Measurements from ENCODE around the gene ITGB1.

ITGB1 gene

DNA sequence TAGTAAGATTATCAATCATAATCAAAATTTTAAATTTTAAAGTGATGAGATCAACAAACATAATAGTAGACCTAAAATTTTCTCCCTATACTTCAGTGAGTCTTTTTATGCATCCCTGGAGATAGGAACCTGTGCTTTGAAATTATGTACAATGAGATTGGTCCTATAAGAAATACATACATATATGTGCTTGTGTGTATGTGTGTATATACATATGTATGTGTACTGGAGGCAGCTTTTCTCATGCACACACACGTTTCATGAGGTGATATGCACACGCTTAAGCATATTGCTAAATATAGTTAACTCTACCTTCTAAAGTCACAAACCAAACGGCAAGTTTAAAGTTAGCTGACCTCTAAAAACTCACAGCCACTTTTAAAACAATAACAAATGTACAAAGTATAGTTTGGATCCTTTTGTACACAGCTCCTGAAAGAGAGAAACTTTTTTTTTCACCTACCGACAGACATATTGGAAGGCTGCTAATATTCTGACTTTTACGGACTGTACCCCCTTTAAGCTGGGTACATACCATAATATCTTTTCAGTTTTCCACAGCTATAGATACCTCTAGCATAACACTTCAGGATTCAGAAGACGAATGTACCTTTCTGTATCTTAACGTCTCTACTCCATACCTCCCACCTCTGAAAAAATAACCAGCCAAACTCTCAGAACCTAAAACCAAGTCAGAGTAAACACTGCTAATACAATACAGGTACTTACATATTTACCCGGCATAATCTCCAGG lies 3.3 kb downstream of the ITGB1 start:
- no peak for DNase-seq

DNA sequence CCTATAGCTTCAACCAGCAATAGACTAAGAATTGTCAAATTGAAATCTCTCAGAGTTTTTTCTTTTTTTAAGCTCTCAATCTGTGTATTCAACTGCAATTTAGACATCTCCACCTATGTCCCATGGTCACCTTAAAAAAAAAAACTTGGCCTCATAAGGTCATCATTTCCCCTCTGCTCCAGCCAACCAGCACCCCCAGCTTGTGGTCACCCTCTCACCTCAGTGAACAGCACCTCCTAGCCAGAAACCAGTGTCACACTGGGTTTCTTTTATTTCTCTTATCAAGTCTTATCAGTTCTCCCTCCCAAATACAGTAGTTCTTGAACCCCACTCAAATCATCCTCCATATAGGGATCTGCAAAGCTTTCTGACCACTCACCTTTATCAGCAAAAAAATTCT lies 4.0 kb downstream of the ITGB1 start:
- no peak for DNase-seq

DNA sequence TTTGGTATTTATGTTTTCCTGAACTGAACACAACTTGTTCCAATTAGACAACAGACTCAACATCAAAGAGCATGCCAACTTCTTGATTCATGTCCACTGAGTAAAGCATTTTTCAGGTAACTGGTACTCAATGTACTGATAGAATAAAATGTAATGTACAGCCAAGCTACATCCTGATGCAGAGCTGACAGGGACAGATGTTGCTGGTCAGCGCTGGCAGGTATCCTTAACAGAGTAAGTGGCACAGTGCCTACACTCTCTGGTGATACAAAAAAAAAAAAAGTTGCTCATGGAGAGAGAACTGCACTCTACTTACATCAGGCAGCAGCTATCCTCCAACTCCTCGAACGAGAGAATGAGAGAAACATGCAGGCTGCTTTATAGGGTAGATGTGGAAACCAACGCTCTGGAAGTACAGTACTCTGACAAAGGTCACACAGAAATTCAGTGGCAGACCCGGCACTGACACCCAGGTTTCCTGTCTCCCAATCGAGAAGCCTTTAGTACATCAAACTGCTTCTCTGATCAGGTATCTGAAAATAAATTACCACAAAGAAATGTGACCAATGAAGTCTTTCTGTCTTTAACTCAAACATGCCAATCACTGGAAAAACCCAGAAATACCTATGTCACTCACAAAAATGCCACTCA lies 4.6 kb downstream of the ITGB1 start:
- no peak for DNase-seq

DNA sequence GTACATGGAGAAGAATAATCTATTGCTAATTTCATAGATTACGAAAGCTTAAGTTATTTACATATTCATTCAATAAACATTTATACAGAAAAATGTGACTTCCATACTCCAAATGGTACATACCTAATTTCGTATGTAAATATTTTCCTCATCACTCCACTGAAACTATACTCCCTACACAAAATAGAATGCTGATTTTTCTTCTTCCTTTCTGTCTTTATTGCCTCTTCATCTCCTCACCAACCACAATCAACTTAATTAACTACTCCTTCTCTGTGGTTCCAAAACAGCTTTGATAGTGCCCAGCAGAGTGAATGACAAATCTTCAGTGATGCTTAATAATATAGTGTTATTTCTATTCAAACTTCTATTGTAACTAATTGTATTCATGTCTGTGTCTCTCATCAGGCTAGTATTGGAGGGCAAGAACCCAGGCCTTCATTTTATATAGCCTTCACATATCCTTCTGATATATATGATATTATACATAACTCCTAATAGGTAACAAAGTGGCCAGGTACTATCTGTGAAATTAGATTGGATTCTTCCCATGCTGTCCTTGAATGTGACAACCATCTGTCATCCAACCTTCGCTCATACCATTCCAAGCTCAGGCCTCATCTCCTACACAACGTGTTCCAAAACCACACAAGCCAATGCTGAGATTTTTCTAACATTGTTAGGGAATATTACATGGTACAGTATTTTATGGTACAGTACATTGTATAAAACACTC lies 5.3 kb downstream of the ITGB1 start:
- no peak for DNase-seq

DNA sequence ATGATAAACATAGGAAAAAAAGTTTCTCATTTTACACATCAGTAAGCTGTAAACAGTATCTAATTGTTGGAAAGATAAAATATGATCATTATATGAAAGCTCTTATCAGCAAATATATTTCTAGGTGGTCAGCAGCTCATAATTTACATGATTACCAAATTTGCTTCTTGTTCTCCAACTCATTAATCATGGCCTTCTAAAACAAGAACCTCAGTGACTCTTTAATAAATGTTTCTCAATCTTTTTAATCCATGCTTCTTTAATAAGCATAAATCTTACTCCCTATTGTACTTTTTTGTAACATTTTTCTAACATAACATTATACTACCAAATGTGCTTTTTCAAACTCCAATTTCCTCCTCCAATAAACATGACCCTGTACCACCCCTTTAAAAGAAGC lies 5.9 kb downstream of the ITGB1 start:
- DNase-seq: no peak

DNA sequence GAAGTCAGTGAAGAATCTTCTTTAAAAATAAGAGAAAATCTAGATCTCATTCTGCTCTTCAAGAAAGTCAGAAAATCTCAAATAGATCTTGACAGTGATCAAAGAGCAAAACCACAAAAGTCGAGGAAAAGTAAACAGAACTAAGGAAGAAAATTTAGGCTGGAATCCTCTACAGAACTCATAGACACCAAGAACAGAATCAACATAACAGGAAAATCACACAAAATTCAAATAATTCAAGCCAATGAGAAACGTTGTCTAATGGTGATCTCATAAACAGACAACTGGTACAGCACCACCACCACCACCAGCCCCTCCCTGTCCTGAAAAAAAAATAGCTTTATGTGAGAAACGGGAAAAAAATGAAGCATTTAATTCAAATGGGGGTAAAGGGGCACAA lies 6.9 kb downstream of the ITGB1 start:
- DNase-seq: no peak

DNA sequence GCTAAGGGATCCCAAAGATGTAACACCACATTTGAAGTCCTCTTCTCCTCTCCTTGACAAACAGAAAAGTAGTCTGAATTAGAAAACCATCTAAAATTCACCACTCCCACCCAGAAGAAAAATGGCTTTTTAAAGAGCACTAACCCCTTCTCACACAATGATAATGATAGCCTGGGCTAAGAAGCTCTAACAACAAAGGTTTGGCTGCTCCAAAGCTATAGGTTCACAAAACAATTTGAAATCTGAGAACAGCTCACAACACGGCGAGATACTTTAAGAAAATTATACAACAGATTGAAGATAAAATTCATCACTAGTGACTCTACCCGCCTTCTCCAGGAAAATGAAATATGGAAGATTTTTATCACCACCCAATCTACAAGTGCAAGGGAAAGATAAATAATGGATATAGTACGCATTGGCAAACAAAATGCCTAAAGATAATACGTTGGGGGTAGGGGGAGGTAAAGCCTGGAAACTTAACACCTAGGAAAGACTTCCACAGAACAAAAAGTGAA lies 7.4 kb downstream of the ITGB1 start:
- DNase-seq: no peak

DNA sequence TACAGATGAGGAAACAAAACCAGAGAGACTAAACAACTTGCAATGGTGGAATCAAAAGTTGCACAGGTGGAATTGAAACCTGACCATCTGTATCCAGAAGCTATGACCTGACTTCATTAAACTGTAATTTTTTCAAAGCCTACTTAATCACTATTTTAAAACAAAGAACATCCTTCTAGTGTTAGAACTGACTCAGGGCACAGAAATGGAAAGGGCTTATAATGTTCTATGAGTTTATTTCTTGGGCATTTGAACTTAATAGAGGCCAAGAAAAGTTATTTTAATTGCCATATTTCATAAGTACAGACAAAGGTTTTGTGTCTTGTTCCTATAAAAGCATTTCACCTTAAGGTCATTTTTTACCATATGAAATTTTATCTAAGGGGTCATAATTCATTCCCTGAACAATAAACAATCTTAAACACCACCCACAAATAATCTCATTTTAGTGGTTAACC lies 8.8 kb downstream of the ITGB1 start:
- DNase-seq: no peak

DNA sequence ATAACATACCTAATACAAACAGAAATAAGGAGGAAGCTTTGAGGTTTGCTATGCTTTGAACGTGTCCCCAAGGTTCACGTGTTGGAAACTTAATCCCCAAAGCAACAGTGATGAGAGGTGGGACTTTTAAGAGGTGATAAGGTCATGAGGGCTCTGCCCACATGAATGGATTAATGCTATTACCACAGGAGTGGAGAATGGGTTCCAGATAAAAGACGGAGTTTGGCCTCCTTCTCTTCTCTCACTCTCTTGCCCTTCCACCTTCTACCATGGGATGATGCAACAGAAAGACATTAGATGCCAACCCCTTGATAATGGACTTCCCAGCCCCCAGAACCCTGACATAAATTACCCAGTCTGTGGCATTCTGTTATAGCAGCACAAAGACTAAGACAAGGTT lies 9.6 kb downstream of the ITGB1 start:
- DNase-seq: no peak

DNA sequence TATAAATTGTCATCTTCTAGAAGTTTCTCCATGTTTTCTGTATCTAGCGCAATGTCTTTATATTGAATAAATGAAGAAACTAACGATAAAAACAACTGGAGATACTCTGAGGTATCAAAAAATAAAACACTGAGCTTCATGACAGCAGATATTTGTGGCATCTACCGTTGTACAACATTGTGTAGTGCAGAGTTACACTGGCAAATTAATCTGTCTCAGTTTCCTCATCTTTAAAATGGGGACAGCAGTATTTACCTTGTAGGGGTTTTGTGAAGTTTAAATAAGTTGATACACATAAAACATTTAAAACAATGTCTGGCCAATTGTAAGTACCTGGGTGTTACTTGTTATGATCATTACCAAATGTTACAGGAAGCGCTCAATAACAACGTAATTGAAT lies 10.4 kb downstream of the ITGB1 start:
- no peak for DNase-seq

DNA sequence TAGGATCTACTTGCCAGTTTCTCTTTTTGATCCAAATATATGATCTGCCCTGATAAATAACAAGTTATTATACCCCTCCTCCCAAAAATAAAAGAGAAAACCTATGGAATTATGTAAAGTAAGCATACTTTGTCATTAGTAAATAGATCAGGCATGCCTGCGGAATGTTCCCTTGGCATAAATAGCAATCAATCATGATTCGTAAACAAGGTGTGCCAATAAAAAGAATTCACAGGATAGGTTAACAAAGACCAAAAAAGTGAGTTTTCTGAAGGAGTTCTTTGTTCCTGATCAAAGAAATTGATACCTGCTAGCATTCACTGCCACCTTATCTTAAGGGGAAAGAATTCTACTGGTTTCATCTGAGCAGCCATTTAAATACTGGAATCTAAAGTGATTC lies 11.9 kb downstream of the ITGB1 start:
- DNase-seq: no peak

DNA sequence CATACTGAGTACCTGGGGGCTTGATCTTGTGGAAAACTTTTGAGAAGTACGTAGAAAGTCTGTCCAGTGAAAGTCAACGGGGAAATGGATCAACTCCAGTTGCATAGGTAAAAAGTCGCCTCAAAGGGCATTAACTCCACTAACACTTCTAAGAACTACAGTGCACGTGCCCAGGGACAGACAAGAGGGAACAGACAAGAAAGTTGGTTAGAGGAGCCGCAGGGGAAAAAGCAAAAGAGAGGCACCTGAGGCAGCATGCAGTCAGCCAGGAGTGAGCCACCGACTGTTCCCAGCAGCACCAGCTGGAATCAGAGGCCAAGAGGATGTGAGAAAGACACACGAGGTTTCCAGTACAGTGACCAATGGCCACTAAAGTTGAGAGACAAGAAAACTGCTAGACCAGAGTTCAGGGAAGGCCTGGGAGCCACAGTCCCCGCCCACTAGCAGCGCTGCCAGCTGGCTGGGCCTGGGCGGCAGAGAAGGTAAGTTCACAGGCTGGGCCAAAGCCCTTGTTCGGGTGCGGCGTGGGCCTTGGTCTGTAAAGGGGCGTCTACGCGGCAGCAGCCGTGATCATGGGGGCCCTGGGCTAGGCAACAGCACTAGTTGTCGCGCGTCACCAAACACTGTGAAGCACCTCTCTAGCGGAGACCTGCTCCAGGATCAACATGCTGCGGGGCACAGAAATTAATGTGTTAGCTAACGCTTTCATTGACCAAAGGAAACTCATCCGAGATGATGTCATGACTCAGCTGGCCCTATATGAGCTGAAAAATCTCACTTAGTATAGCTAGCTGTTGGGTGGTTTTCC lies 14.0 kb downstream of the ITGB1 start:
- DNase-seq: no peak

DNA sequence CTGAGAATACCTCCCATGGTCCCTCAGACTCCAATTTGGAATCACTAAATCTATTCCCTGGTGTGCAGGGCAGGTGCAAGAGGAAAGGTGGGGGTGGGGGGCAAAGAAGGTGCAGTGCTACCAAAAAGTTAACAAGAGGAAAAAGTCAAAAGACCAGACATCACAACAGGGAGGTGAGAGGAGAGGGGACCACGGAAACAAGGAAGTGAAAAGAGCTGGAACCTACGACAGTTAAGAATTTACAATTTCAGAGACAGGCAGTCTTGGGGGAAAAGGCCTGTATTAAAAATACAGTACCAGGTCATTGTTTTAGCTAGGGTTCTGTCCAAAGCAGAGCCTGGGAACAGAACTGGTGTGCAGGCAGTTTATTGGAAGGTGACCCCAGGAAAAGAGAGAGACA lies 14.6 kb downstream of the ITGB1 start:
- no peak for DNase-seq

DNA sequence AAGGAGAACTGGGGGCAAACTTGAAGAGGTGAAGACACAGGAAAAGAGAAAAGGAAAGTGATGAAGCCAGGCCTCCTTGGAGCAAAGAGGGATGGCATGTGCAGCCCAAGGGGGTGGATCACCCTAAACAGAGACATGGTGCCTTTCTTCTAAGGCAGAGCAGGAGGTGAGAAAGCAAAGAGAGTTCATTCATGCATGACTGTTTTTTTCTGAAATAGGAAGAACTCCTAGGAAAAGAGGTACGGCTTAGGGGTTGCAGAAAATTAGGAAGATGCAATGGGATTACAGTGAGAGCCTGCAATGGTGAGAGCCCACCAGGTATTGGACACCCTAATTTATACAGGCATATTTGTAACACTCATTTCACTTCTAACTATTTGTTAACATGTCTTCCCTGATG lies 15.9 kb downstream of the ITGB1 start:
- no peak for DNase-seq

DNA sequence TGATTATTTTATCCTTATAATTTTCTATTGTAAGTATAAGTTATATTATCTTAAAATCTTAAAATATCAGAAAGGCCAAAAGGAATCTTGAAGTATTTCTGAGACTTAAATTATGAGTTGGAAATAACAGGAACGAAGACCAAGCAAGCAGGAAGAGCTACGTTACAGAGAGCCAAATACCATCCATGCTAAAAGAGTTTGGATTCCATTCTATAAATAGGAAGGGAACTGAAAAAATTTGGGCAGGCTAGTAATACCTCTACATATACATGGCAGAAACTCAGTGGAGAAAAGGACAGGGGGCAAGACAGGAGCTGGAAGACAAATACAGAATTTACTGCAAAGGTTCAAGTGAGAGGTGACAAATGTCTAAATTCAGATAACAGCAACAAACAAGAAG lies 16.7 kb downstream of the ITGB1 start:
- DNase-seq: no peak

DNA sequence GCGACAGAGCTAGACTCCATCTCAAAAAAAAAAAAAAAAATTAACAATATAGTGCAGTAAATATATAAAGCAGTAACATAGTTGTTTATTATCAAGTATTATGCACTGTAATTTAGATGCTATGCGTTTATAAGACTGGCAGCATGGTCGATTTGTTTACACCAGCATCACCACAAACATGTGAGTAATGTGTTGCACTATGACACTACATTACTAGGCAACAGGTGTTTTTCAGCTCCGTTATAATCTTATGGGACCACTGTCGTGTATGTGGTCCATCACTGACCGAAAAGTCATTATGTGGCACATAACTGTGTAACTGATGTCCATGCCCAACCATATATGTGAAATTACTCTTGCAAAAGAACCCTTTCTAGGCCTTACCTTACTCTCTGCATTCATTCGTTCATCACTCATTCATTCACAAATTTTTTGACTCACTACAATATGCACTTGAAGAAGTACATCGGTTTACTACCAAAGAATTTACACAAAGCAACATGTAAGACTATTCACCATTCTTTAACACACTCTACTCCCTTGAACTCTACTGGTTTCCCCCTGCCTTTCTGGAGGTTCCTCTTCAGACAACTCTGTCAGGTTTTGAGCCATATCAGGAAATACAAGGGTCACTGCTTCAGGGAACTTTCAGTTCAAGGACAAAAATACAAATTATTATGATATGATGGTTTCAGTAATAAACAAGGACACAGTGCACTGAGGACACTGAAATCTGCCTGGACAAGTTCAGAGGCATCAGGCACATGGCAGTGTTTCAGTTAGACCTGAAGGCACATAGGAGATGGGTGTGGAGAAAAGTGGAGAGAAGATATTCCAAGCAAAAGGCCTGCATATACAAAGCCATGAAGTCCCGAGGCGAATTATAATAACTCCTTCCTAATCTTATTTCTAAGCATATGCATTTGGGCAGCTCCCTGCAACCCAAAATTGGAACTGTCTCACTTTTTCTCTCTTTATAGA lies 17.4 kb downstream of the ITGB1 start:
- no peak for DNase-seq

DNA sequence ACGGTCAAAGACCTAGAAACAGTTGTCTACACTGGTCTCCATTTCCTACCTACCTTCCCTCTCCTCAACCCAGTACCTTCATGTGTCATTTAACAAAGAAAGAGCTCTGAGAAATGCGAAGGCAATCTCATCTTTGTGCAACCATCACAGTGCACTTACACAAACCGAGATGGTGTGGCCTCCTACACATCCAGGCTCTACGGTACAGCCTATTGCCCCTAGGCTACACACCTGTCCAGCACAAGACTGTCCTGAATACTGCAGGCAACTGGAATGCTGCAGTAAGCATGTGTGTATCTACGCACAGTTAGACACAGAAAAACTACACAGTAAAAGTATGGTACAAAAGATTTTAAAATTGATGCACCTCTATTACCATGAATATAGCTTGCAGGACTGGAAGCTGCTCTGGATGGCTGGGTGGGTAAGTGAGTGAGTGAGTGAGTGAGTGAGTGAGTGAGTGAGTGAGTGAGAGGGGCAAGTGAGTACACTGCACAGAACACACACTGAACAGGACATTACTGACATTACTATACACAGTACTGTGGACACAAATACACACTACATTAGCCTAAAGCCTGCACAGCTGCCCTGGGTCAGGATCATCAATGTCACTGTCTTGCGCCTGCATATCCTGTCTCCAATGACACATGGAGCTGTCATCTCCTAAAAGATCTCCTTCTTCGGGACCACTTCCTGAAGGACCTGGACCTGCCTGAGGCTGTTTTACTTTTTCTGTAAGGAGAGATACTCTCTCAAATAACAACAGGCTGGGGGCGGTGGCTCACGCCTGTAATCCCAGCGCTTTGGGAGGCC lies 18.5 kb downstream of the ITGB1 start:
- no peak for DNase-seq

DNA sequence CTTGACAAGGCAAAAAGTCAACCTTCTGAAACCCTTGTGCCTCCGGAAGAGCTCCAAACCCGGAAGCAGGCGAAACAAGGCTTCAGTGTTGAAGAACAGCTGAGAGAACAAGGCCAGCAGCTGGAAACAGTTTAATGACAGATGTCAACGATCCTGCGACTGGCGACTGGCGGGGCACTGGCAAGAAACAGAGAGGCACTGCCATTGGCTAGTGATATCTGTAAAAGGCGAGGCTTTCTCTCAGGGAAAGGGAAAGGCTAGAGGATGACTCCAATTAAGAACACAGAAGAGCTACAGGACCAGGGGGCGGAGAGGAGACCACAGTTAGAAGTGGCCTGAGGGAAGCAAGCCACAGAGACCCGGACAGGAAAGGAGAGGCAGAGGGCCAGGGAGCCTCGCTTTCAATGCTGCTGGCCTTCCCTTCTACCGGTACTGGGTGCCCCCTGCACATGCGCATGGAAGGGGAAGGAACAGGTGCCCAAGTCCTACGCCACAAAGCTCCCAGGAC lies 19.4 kb downstream of the ITGB1 start:
- no peak for DNase-seq

DNA sequence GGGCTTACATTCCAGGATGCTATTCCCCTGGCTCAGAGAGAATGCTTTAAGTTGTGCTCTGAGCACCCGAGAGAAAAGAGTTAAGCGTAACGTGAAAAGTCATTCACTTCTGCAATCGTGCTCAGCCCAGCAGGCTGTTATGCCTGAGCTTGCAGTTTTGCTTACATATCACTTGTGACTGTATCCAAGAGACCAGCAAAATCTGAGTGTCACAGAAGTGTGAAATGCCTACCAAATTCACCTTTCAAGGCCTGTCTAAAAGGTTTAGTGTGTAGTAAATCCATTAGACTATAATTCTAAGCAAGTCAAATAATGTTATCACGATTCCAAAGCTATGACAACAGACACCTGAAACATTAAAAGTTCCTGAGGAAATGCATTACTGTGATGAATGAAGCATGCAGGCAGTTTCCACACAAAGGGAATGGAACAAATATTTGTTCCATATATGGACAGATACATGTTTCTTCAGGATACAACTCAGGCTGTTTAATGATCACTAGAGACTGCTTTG lies 20.1 kb downstream of the ITGB1 start:
- DNase-seq: no peak

DNA sequence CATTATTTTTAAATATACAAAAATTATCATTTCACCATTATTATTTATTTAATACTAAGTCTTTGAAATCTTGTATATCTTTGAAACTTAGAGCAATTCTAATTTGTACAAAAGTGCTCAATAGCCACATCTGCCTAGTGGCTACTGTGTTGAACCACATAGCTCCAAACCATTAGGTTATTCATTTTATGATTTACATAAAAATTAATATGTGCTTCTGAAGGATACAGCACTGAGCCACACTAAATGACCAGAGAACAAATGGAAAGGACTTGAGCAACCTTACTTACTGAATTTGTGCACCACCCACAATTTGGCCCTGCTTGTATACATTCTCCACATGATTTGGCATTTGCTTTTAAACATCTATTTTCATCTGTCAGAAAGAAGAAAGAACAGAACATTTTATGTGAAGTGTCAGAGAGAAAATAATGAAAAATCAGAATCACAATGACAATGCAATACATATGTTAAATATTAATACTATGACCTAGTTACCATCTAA lies 25.8 kb downstream of the ITGB1 start:
- no peak for DNase-seq
